Brain microvascular endothelial cell (primary cell): ENCODE data around the gene MAGIX.

ENCODE experiments used
- DNase-seq: peaks from one replicate; pipeline ENCODE4 v3.0.0-alpha.2; 2020
- H3K27ac ChIP-seq: fragments of 250-450 bp; sonication (Bioruptor Pico); 2 replicates; pipeline ENCODE4 v1.5.1; 2020; ENCODE audit warnings: mild to moderate bottlenecking, moderate library complexity
- H3K27me3 ChIP-seq: fragments of 250-450 bp; sonication (Bioruptor Pico); replicated peaks from 2 replicates; pipeline ENCODE4 v1.5.1; 2020; ENCODE audit warnings: mild to moderate bottlenecking
- H3K36me3 ChIP-seq: fragments of 250-450 bp; sonication (Bioruptor Pico); replicated peaks from 2 replicates; pipeline ENCODE4 v1.5.1; 2020; ENCODE audit warnings: mild to moderate bottlenecking
- H3K4me3 ChIP-seq: 2 replicates; pipeline ENCODE4 v1.5.1; 2011; ENCODE audit warnings: low read depth, mild to moderate bottlenecking, control low read depth, low read length, moderate library complexity
- CTCF ChIP-seq: IDR thresholded peaks from 2 replicates; pipeline ENCODE4 v1.5.1; 2011; ENCODE audit warnings: low read depth, mild to moderate bottlenecking, moderate library complexity, low read length, control low read depth, inconsistent platforms; ENCODE audit errors: missing control alignments
- in situ Hi-C: cut with HindIII; loops from 2 replicates; pipeline ENCODE4 v1.10.0; 2017; ENCODE audit warnings: low sequenced_read_pairs, low pct_ligation_motif_present

MAGIX gene

DNA sequence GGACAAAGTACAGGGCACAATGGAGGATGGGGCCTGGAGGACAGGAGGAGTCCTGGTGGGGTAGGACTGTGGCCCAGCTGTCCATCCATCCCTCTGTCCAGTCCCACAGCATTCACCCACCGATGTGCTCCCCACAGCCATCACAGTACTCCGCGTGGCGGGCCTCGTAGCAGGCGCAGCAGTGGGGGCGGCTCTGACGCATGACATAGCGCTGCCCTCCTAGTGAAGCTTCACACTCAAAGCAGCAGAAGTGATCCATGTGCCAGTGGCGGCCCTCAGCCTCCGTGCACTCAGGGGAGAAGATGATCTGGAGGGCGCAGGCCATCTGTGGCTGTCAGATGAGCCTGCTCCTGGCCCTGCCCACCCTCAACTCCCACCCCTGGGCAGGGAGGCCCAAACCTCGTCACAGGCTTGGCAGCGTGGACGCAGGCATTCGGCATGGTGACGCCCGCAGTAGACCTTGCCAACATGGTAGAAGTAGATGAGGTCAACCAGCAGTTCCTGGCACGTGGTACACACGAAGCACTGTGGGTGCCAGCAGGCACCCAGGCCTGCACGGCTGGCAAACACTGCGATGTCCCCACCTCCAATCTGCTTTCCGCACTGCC is 15.4 kb downstream of the MAGIX start:
- Histone ChIP-seq H3K27me3 (no peaks in the 10 kb centered on the region), H3K4me3 (no peak overlapping the region), H3K36me3 (peaks cover 2% of the 10 kb centered on the region), H3K27ac (no peak overlapping the region)
- in situ Hi-C loops, result no loop called here
- no peak for TF ChIP-seq CTCF
- no peak for DNase-seq

GRCh38 chrX:49178537-49178936 is 16.0 kb downstream of the MAGIX start:
- peaks cover 2% of the 10 kb centered on the region for H3K36me3 ChIP-seq
- H3K27me3 ChIP-seq, result no peaks in the 10 kb centered on the region
- in situ Hi-C loops, result no loop called here
- TF ChIP-seq CTCF, result no peak
- H3K4me3 ChIP-seq, result no peak overlapping the region
- H3K27ac ChIP-seq, result no peak overlapping the region
- no peak for DNase-seq

- in situ Hi-C loops, result no loop called here
- H3K27me3 ChIP-seq, result no peaks in the 10 kb centered on the region
- no peak for DNase-seq
- peaks cover 2% of the 10 kb centered on the region for H3K36me3 ChIP-seq
- TF ChIP-seq CTCF, result no peak
- H3K4me3 ChIP-seq, result no peak overlapping the region
- no peak overlapping the region for H3K27ac ChIP-seq
Measured at GRCh38 chrX:49179358-49179757, 16.8 kb downstream of the MAGIX start.

DNA sequence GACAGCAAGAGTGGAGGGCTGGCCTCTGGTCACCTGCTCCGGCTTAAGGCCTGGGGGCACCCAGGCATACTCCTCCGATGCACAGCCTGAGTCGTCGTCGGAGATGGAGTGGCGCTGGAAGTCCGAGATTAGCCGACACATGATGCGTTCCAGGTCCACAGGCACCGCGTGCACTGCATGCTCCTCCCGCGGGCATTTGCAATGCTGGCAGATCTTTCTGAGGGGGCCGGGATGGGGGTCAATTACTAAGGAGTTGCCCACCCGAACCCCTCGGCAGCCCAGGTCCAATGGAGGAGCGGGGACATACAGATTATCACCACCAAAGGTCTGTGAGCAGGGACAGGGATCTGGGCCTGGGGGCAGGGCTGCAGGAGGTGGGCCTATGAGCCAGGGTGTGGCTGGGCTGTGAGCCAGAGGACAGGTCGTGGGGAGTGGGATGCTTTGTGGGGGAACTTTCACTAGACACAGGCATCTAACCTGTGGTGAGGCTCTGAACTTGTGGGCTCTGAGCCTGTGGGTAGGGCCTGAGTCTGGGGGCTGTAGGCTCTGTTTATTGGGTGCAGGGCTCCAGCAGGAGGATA is 21.2 kb downstream of the MAGIX start:
- H3K36me3 ChIP-seq, result peaks cover 2% of the 10 kb centered on the region
- H3K4me3 ChIP-seq, result peak overlapping the region; percentile 27
- TF ChIP-seq CTCF, result no peak
- in situ Hi-C loops, result no loop called here
- DNase-seq, result no peak
- no peak overlapping the region for H3K27ac ChIP-seq
- no peaks in the 10 kb centered on the region for H3K27me3 ChIP-seq

GRCh38 chrX:49184294-49185281 is 22.0 kb downstream of the MAGIX start:
- peak overlapping the region; percentile 48 for H3K4me3 ChIP-seq
- no peaks in the 10 kb centered on the region for H3K27me3 ChIP-seq
- peak; percentile 83 for DNase-seq
- in situ Hi-C loops, result no loop called here
- peaks cover 2% of the 10 kb centered on the region for H3K36me3 ChIP-seq
- TF ChIP-seq CTCF, result no peak
- no peak overlapping the region for H3K27ac ChIP-seq
